SK-N-SH (cell line): ENCODE results near the gene COL20A1. TPM values are rescaled to one million over a fixed set of nuclear protein-coding genes. Genes with fewer than 3 reads are reported as not detected.

Experiments used
- CTCF ChIA-PET: fragments of 300-600, 350-600 bp; formaldehyde crosslinking; extraction: SDS; loops from one replicate; lab custom pipeline; 2021; lab: Yijun Ruan, JAX
- POLR2A ChIA-PET: fragments of 350-600 bp; sonication (Branson Sonifier 250); formaldehyde crosslinking; extraction: SDS; loops from one replicate; lab custom pipeline; 2020; ENCODE audit warnings: antibody characterized with exemption, inconsistent platforms; lab: Yijun Ruan, JAX
- DNase-seq: peaks from one replicate; pipeline ENCODE4 v3.0.0; 2012
- H2AFZ ChIP-seq: fragments of 200-600 bp; sonication (generic); 2 replicates; pipeline ENCODE4 v1.8.1; 2016; ENCODE audit warnings: antibody characterized with exemption, mild to moderate bottlenecking, low read depth
- H3F3A ChIP-seq: fragments of 200-600 bp; sonication (generic); replicated peaks from 2 replicates; pipeline ENCODE3; 2016; ENCODE audit warnings: antibody characterized with exemption, mild to moderate bottlenecking; ENCODE audit not compliant: insufficient read depth
- H3K27ac ChIP-seq, 2 experiments: fragments of 200-500 bp in 1 of 2; fragments of 200-600 bp in 1 of 2; sonication (Bioruptor generic) in 1 of 2; sonication (generic), shearing (Covaris generic) in 1 of 2; 2 replicates each; pipeline versions ENCODE4 v1.5.1 to v1.6.1; 2014 to 2016; ENCODE audit warnings: low read depth in 2 of 2, inconsistent platforms in 1 of 2, low read length in 1 of 2, mild to moderate bottlenecking in 1 of 2, mixed read lengths in 1 of 2
- H3K27me3 ChIP-seq: fragments of 200-600 bp; sonication (generic), shearing (Covaris generic); 2 replicates; pipeline ENCODE4 v1.6.1; 2016; ENCODE audit warnings: mixed run types; ENCODE audit not compliant: insufficient read depth
- H3K36me3 ChIP-seq, 2 experiments: fragments of 200-500 bp in 1 of 2; fragments of 200-600 bp in 1 of 2; sonication (Bioruptor generic) in 1 of 2; sonication (generic) in 1 of 2; replicated peaks in 1 of 2; 2 replicates each; pipeline versions ENCODE3 to v1.5.1; 2014 to 2016; ENCODE audit warnings: low read length in 1 of 2, mild to moderate bottlenecking in 1 of 2; ENCODE audit not compliant: insufficient read depth in 2 of 2, control insufficient read depth in 1 of 2
- H3K4me1 ChIP-seq, 2 experiments: fragments of 200-500 bp in 1 of 2; fragments of 200-600 bp in 1 of 2; sonication (Bioruptor generic) in 1 of 2; sonication (generic), shearing (Covaris generic) in 1 of 2; 2 replicates each; pipeline versions ENCODE4 v1.5.1 to v1.6.1; 2014 to 2016; ENCODE audit warnings: low read depth in 1 of 2, low read length in 1 of 2, mixed run types in 1 of 2; ENCODE audit not compliant: insufficient read depth in 2 of 2, control insufficient read depth in 1 of 2
- H3K4me2 ChIP-seq: fragments of 200-600 bp; sonication (generic), shearing (Covaris generic); 2 replicates; pipeline ENCODE4 v1.6.1; 2017; ENCODE audit warnings: mixed run types
- H3K4me3 ChIP-seq, 2 experiments: fragments of 200-500 bp in 1 of 2; fragments of 200-600 bp in 1 of 2; sonication (Bioruptor generic) in 1 of 2; sonication (generic), shearing (Covaris generic) in 1 of 2; 2 replicates each; pipeline versions ENCODE4 v1.5.1 to v1.8.1; 2014 to 2016; ENCODE audit warnings: low read depth in 2 of 2, inconsistent platforms in 1 of 2, low read length in 1 of 2, mild to moderate bottlenecking in 1 of 2, mixed read lengths in 1 of 2, moderate library complexity in 1 of 2
- H3K79me2 ChIP-seq: fragments of 200-600 bp; sonication (generic); 2 replicates; pipeline ENCODE4 v1.8.1; 2017; ENCODE audit warnings: mild to moderate bottlenecking; ENCODE audit not compliant: insufficient read depth
- H3K9ac ChIP-seq: fragments of 200-600 bp; sonication (generic); 2 replicates; pipeline ENCODE4 v1.6.1; 2017; ENCODE audit warnings: mixed run types
- H3K9me2 ChIP-seq: fragments of 200-600 bp; sonication (generic); 2 replicates; pipeline ENCODE4 v1.6.1; 2017; ENCODE audit warnings: mixed run types
- H3K9me3 ChIP-seq: fragments of 200-600 bp; sonication (generic); 2 replicates; pipeline ENCODE4 v1.6.1; 2017; ENCODE audit warnings: mixed run types, mild to moderate bottlenecking, moderate library complexity
- H4K20me1 ChIP-seq: fragments of 200-600 bp; sonication (generic); 2 replicates; pipeline ENCODE4 v1.6.1; 2017; ENCODE audit warnings: mild to moderate bottlenecking, mixed run types; ENCODE audit not compliant: insufficient read depth
- CTCF ChIP-seq: fragments of 200-600 bp; sonication (generic); IDR thresholded peaks from 2 replicates; pipeline ENCODE4 v1.6.1; 2017; ENCODE audit warnings: antibody characterized with exemption, mild to moderate bottlenecking, moderate library complexity
- REST ChIP-seq: IDR thresholded peaks from 2 replicates; pipeline ENCODE4 v1.6.1; 2012; ENCODE audit warnings: mild to moderate bottlenecking, low read depth, low read length, moderate library complexity
- RFX5 ChIP-seq: IDR thresholded peaks from 2 replicates; pipeline ENCODE4 v1.6.1; 2012; ENCODE audit warnings: mild to moderate bottlenecking, improper control_type of control experiment, low read length
- TAF1 ChIP-seq: IDR thresholded peaks from 2 replicates; pipeline ENCODE4 v1.6.1; 2012; ENCODE audit warnings: low read depth, mild to moderate bottlenecking, low read length, moderate library complexity, borderline replicate concordance
- USF2 ChIP-seq: fragments of 150-350 bp; IDR thresholded peaks from 2 replicates; pipeline ENCODE4 v1.6.1; 2017; ENCODE audit warnings: antibody characterized with exemption, low read length, low read depth, borderline replicate concordance
- WGBS: methylation state at CpG from one replicate; pipeline ENCODE4 v1.1.6; 2017; ENCODE audit warnings: low lambda C conversion rate; 5-methylcytosine and 5-hydroxymethylcytosine counted together
- polyA plus RNA-seq, 3 experiments: library from polyadenylated mRNA; depleted of rRNA; stranded (reverse); fragments of >200 nt; gene quantifications; 2 replicates each; pipeline ENCODE4 v1.2.3, GENCODE V29; 2012

COL20A1 gene
- polyA plus RNA-seq, 1 of the 3 experiments (the other 2 are of a cell fraction), result not detected

- Histone ChIP-seq H4K20me1 (peaks cover 17% of the 10 kb centered on the region; the same call in 1 of the 2 replicates), H3K4me1 (no peaks in the 10 kb centered on the region; a peak in 1 of 4 replicates), H3K4me2 (no peak overlapping the region), H2AFZ (no peak overlapping the region), H3K27me3 (peaks cover 40% of the 10 kb centered on the region), H3K36me3 (no peaks in the 10 kb centered on the region), H3K9me3 (no peaks in the 10 kb centered on the region), H3K27ac (no peak overlapping the region), H3K9me2 (no peaks in the 10 kb centered on the region), H3K79me2 (no peaks in the 10 kb centered on the region), H3K9ac (no peak overlapping the region), H3K4me3 (no peak overlapping the region), H3F3A (peaks cover 4% of the 10 kb centered on the region)
- ChIA-PET POLR2A (no interaction called here), CTCF (interaction anchor here (1.2 to 7.2 kb wide), 5 partner anchors 14 to 87 kb away, joined by 3 to 73 read pairs (median 39); no protein-coding TSS in a partner anchor)
- peak; percentile 27 for TF ChIP-seq CTCF
- no peak for TF ChIP-seq TAF1
- WGBS, result 29% methylated on average over 17 of the region's 17 CpGs
- no peak for DNase-seq
These were observed 2.4 kb downstream of the COL20A1 start for GRCh38 chr20:63295422-63295821.

GRCh38 chr20:63295846-63296245, 2.9 kb downstream of the COL20A1 start:
- H3K9me2 ChIP-seq, result no peaks in the 10 kb centered on the region
- no peak overlapping the region for H3K9ac ChIP-seq
- H3K27ac ChIP-seq, result no peak overlapping the region
- WGBS, result 59% methylated on average over 5 of the region's 20 CpGs
- H3K9me3 ChIP-seq, result no peaks in the 10 kb centered on the region
- H3K4me3 ChIP-seq, result no peak overlapping the region
- H3K4me1 ChIP-seq, result no peaks in the 10 kb centered on the region; a peak in 1 of 4 replicates
- CTCF ChIA-PET, result interaction anchor here (0.8 to 7.2 kb wide), 7 partner anchors 14 to 126 kb away, joined by 3 to 73 read pairs (median 4); no protein-coding TSS in a partner anchor
- no peaks in the 10 kb centered on the region for H3K79me2 ChIP-seq
- TF ChIP-seq REST (no peak), USF2 (no peak), RFX5 (no peak)
- no peak overlapping the region for H3K4me2 ChIP-seq
- H2AFZ ChIP-seq, result no peak overlapping the region
- no peak for DNase-seq
- no peaks in the 10 kb centered on the region for H3K36me3 ChIP-seq
- POLR2A ChIA-PET, result no interaction called here
- peaks cover 4% of the 10 kb centered on the region for H3F3A ChIP-seq
- H3K27me3 ChIP-seq, result peaks cover 44% of the 10 kb centered on the region
- H4K20me1 ChIP-seq, result peaks cover 13% of the 10 kb centered on the region; the same call in 1 of the 2 replicates
